GM18511 (cell line): ENCODE data around the gene MEA1.
A peak's percentile ranks its signal among the peaks of the same experiment; 100 is the strongest.
"Not testable (repeated sequence)": the region's sequence is repeated elsewhere in the genome, so short reads cannot be mapped to it uniquely, and the experiment has no call there.

ENCODE experiments used
- ATAC-seq: cut with Tn5 transposase; IDR thresholded peaks from one replicate; pipeline ENCODE4 v1.9.1; 2021; ENCODE audit warnings: mild to moderate bottlenecking, moderate library complexity; ENCODE audit not compliant: unreplicated experiment

The MEA1 gene

GRCh38 chr6:43013843-43014433 lies at the start of gene MEA1, which contains the start of gene KLHDC3:
MEA1 (minus strand) TSS chr6:43013946; CDS start chr6:43013813, 133 bp downstream.
KLHDC3 (plus strand) TSS chr6:43014249; CDS start chr6:43017193, 2,944 bp downstream.
- ATAC-seq, result peak; percentile 97

GRCh38 chr6:43062818-43063217 lies 49.1 kb upstream of the MEA1 start:
- ATAC-seq, result no peak

GRCh38 chr6:43061861-43062260 lies 48.1 kb upstream of the MEA1 start:
- no peak for ATAC-seq

- no peak for ATAC-seq
Measured at GRCh38 chr6:43060755-43061633, 47.2 kb upstream of the MEA1 start.

- ATAC-seq, result no peak
Measured at GRCh38 chr6:43060034-43060754, 46.4 kb upstream of the MEA1 start.

- peak; percentile 93 for ATAC-seq
Measured at GRCh38 chr6:43059168-43060033, 45.7 kb upstream of the MEA1 start, which contains the start of the genes KLC4 and MRPL2. KLC4 (plus strand) TSS chr6:43059631; CDS start chr6:43061336, 1,705 bp downstream. MRPL2 (minus strand) TSS chr6:43059434; CDS start chr6:43059381, 53 bp downstream.

- no peak for ATAC-seq
Measured at GRCh38 chr6:43058531-43058930, 44.8 kb upstream of the MEA1 start.

- no peak for ATAC-seq
Measured at GRCh38 chr6:43055966-43056365, 42.2 kb upstream of the MEA1 start.

- ATAC-seq, result no peak
Measured at GRCh38 chr6:43054206-43054943, 40.6 kb upstream of the MEA1 start.

- peak; percentile 96 for ATAC-seq
Measured at GRCh38 chr6:43053545-43054205, 39.9 kb upstream of the MEA1 start, which contains the start of gene CUL7. CUL7 (minus strand) TSS chr6:43053851; CDS start chr6:43052788, 1,063 bp downstream.

- peak; percentile 20 for ATAC-seq
Measured at GRCh38 chr6:43052842-43053544, 39.2 kb upstream of the MEA1 start.

- ATAC-seq, result no peak
Measured at GRCh38 chr6:43052225-43052841, 38.6 kb upstream of the MEA1 start.

- ATAC-seq, result no peak
Measured at GRCh38 chr6:43050981-43051380, 37.2 kb upstream of the MEA1 start.

GRCh38 chr6:43047998-43048397 lies 34.3 kb upstream of the MEA1 start:
- no peak for ATAC-seq

- ATAC-seq, result no peak
Measured at GRCh38 chr6:43045371-43045930, 31.7 kb upstream of the MEA1 start.

GRCh38 chr6:43043310-43043709 lies 29.6 kb upstream of the MEA1 start:
- no peak for ATAC-seq

- ATAC-seq, result not testable (repeated sequence)
Measured at GRCh38 chr6:43041475-43041874, 27.7 kb upstream of the MEA1 start.
